ENCODE measurements around the gene PUM2.
A peak's percentile ranks its signal among the peaks of the same experiment; 100 is the strongest.
"Not testable (repeated sequence)": the region's sequence is repeated elsewhere in the genome, so short reads cannot be mapped to it uniquely, and the experiment has no call there.

Gene PUM2, protein sequence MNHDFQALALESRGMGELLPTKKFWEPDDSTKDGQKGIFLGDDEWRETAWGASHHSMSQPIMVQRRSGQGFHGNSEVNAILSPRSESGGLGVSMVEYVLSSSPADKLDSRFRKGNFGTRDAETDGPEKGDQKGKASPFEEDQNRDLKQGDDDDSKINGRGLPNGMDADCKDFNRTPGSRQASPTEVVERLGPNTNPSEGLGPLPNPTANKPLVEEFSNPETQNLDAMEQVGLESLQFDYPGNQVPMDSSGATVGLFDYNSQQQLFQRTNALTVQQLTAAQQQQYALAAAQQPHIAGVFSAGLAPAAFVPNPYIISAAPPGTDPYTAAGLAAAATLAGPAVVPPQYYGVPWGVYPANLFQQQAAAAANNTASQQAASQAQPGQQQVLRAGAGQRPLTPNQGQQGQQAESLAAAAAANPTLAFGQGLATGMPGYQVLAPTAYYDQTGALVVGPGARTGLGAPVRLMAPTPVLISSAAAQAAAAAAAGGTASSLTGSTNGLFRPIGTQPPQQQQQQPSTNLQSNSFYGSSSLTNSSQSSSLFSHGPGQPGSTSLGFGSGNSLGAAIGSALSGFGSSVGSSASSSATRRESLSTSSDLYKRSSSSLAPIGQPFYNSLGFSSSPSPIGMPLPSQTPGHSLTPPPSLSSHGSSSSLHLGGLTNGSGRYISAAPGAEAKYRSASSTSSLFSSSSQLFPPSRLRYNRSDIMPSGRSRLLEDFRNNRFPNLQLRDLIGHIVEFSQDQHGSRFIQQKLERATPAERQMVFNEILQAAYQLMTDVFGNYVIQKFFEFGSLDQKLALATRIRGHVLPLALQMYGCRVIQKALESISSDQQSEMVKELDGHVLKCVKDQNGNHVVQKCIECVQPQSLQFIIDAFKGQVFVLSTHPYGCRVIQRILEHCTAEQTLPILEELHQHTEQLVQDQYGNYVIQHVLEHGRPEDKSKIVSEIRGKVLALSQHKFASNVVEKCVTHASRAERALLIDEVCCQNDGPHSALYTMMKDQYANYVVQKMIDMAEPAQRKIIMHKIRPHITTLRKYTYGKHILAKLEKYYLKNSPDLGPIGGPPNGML

DNA sequence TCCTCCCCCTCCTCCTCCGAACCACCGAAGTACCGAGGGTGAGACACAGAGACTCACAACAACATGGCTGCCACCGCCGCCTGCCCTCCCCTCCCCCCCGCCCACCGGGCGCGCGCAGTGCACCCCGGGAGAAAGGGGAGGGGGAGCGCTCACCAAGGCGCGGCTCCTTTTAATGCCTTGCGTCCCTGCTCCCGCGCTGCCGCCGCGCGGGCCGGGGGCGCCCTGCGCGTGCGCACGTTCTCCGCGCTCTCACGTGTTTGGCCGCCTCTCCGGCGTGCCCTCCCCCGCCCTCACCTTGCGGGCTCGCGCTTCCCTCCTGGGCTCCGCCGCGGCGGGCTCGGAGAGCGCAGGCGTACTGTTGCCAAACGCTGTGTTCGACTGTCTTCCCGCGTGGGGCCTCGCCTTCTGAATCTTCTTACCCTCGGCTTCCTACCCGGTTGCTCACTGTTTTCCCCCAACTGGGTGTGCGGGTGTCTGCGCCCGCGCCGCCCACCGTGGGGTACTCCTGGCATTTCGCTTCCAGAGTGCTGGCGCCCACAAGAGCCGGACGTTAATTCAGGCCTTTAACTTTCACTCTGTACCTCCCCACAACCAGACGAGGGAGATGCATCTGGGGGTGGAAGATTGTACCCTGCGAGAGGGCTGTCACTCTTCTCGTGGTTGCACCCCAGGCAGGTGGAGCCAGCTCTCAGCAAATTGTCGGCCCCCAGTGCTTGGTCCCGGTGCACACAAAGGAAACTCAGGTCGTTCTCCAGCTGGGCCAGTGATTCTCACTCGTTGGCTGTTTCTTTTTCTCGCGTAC, at the start of gene PUM2:
TSS of gene PUM2 (minus strand) at position 92 of the 802 bp plus-strand sequence. CDS start 23,484 bp downstream, outside the sequence.
- DNase-seq, result peak; percentile 95

DNA sequence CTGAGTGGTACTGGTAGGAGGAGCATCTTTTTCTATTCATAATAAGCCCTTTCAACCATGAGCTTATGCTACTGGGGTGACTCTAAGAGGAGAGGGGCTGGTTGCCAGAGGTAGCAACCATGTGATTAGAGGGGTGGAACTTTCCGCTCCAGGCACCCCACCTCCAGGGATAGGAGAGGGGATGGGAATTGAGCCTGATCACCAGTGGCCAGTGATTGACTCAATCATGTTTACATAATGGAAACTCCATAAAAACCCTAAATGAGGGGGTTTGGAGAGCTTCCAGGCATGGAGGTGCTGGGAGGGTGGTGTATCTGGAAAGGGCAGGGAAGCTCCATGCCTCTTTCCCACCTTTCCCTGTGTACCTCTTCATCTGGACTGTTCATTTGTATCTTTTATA, 49.7 kb upstream of the PUM2 start:
- no peak for DNase-seq

DNA sequence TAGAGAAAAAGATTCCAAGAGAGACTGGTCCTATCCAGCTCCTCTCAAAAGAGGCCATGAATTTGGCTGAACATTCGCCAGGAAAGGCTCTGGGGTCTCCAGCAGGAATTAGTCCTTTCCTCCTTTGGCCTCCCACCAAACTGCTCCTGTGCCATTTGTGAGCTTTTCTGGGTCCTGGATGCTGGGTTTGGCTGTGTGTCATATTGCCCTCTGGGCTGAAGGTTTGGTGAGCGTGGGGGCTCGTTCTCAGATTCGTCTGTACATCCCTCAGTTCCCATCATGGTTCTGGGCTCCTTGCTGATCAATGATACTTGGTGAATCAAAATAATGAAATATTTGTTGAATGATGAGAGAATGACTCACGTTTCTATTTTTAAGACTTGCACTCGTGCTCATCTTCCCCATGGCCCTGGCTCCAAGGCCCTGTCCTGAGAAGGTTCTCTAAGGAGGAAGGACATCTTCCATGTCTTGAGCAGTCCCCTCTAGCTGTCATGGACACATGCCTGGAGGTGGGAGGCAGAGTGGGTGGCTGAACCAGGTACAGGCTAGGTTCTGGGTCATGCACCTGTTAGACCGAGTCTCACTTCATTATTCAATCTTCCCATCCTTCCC, 48.4 kb upstream of the PUM2 start:
- peak; percentile 41 for DNase-seq

DNA sequence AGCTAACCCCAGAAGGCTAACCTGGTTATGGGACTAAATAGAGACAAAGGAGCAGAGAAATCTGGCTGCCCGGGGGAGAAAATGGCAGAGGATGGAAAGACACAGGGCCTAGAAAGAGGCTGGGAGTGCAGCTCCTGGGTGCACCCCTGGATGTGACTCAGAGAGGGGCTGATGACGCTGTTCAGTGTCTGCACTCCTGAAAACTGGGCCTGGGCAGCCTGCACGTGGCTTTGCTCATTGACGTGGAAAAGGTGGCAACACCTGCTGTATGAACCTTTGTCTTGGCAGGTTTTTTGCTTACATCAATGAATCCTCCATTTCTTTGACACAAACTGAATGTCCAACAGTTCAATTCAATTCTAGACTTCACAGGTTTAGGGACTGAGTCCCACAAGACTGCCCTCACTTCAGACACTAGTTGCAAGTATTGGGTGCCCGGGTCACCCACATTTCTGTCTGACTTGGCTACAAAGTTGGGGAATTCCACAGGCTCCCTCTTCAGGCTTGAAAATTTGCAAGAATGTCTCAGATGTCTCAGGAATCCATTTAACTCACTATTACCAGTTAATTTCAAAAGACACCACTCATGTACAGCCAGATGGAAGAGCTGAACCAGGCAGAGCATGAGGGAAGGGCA, 47.3 kb upstream of the PUM2 start:
- no peak for DNase-seq

DNA sequence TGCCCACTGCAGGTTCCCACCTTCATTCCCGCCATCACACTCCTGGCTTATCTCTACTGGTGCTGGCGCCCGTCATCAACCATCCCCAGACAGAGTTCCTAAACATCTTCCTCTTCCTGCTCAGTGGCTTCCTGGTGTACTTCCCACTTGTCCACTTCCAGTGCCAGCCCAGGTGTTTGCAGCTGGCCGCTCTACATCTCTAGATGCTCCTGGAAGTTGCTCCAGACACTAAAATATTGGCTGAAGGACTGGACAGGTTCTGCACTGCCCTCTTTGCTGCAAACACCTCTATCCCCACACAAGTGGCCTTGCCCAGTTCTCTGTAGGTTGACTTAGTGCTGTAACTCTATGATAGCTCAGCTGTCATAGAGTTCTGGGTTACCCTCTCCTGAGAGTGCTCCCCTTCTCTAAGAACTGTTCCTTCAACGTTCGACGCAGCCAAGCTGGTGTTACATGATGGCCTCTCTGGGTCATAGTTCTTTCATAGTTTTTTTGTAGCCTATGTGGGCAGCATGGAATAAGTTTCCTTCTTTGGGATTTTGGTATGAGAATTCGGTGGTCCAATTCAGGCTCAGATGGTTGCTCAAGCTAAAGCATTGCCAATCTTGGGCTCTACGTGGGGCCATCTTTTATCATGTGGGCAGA, 45.8 kb upstream of the PUM2 start:
- DNase-seq, result no peak

DNA sequence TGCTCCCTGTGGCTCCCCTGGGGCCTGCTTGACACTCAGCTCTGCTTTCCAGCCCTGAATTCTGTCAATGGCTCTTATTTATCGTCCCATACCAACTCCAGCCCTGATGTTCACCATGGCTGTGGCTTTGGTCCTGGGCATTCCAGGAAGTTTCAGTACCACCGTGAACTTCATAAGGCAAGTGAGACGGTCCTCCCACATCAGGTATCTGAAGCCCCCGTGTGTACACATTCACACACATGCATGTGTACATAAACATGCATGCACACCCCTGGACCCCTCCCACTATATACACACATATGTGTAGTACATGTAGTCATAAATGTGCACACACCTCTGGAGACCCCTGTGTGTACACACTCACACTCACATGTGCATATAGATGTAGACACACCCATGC, 43.3 kb upstream of the PUM2 start:
- DNase-seq, result no peak

DNA sequence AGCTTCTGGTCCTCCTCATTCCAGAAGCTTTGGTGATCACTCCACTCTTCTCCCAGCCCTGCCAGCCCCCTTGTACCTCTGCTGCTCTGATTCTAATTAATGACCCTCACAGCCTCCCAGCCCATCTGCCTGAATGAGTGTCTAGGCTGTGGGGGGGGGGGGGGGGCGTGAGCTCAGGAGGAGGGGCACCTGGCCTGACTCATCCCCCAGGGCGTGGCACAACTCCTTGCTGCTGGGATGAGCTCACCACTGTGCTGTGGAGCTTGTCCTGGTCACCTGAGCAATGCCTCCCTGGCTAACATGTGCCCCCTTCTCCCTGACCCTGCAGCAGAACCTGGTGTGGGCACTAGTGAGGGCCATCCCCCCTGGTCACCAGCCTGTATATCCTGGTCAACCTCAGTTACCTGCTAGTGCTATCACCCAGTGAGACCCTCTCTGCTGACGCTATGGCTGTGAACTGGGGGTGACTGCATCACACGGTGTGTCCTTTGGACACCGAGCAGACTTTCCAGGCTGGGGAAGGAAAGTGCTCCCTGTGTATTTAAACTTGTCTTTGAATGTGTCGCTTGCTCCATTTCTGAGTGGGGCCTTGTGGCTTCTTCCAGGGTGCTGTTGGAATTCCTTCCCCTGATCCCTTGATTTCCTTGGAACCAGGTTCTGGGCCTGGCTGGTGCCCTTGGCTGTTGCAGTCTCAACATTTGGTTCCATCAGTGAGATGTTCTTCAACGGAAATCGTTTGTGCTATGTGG, 41.5 kb upstream of the PUM2 start:
- DNase-seq, result no peak

DNA sequence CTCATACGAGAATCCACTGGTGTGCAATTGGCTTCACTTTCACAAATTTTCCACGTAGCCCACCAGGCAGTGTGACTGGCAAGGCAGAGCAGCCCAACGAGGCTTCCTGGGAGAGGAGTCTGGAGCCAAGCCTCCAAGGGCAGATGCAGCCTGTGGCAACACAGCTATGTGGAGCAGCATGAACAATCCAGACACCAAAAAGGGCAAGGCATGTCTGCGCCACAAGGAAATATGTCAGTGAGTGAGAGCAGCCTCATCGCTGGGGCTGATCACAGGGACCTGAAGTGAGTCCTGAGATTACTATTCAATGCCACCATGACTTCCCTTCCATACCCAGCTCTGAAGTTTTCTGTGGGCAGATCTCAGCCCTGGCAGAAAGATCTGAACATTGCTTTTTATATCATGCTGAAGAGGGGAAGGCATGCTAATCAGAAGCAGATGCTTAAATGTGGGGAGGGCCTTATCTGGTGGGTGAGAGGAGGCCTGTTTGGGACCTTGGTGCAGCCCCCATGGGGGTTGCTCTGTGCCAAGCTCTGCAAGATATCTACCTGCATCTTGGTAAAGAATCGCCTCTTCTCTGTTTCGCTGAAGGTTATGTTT, 40.0 kb upstream of the PUM2 start:
- no peak for DNase-seq

DNA sequence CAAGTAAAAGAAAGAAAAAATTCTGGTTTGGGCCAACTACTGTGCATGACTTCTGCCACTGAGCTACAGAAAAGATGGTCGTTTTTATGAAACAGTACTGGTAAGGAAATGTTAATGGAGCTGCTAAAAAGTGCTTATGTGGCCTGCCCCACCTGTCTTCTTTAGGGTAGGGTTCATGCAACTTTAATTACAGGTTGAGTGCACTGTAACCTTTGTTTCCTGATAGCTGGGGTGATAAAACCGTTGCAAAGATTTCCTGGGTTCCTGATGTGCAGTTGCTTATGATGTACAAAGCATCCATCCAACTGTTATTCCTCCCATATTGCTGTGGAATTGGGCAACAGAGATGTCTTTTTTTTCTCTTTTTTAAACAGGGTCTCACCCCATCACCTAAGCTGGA, 34.3 kb upstream of the PUM2 start:
- DNase-seq, result no peak

DNA sequence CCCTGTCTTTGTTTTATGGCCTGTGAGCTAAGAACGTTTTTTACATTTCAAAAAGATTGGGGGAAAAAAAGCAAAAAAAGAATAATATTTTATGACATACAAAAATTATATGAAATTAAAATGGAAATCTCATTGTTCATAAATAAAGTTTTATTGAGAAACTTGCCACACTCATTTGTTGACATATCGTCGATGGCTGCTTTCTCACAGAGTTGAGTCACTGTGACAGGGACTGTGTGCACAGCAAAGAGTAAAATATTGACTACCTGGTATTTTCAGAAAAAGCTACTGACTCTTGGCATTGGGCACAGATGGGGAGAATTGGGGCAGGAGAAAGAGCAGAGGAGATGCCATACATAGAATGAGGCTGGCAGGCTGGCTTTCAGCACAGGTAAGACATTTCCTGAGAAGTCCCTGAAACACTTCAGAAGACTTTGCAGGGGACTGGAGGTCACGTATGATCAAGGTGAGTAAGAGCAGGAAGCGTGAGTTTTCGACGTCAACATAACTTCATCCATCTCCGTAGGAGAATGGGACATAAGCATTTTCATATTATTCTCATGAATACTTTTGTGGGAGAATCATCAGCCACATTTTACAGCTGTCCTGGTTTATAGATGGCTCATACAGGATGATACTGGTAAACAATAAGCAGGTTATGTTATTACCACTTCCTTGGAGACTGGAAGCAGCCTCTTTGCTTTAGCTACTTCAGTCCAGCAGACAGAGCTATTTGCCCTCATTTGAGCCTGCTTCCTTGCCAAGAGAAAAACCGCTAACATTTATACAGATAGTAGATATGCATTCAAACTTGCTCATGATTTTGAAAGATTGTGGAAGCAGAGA, 32.5 kb upstream of the PUM2 start:
- peak; percentile 69 for DNase-seq

DNA sequence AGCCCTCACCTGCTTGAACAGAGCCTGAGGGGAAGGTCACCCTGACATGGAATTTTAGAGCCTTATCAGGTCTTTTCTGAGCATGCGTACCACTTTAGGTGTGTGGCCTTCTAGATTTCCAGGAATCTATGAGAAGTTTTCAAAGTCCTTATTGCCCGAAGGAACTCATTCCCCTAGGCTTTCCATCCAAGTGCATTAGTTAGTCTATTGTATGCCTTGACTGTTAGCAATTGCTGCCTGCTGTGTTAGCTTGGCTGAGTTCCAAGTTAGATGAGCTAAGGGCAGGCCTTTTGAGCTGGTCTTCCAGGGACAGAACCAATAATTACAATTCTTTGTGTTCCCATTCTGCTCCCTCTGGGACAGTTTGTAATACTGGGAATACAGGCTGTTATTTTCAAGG, 30.8 kb upstream of the PUM2 start:
- DNase-seq, result peak; percentile 33

DNA sequence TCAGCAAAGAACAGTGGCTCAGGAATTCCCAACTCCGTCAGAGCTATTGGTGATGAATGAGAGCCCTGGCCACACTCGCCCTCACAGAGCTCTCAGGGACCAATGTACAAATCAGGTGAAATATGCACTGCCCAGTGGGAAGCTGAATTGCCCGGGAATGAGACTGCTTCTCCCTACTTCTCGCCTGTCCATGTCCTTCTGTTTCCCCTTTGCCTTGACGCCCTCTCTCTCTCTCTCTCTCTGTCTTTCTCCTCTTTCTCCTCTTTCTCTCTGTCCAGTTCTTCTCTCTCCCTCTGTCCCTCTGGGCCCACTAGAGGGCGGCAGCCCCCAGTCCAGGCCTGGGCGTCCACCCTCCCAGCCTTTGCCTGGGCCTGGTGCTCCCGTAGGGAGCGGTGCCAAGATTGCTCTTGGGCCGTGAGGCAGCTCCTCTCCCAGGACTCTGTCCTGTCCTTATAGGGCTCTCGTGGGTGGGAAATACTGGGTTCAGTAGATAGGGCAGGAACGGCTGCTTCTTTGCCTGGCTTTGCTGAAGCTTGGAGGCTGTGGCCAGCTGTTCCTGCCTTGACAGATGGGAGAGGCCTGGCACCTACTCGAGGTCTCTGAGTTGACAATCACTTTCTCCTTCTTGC, 28.4 kb upstream of the PUM2 start:
- DNase-seq, result peak; percentile 85

DNA sequence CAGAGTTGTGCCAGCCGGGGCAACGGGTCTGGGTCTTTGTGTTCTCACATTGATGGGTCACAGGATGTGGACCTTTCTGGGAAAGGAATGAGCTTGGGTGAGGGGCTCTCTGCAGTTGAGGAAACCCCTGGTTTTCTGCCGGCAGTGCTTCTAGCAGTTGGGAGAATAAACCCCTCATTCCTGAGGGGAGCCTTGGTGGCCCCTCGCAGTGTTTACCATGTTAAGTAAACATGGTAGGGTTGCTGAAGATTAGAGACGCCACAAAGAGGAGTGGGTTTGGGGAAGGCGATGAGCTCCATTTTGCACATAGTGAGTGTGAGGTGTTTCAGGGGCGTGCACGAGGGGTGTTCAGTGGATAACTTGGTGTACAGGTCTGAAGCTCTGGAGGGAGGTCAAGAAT, 27.7 kb upstream of the PUM2 start:
- no peak for DNase-seq

DNA sequence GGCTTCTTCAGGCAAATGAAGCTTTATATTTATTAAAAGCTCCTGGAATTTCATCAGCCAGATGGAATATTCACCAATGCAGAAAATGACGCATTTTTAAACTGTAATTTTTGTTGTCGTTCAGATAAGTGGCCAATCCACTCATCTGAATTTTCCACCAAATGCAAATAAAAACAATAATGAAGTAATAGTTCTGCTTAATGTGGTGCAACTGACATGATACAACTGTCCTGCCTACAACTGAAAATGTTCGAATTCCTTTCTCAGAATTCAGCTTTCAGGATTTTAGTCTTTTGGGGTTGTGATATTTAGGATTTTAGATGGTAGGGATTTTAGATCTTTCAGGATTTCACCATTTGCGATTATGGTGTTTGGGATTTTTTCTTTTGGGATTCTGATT, 27.1 kb upstream of the PUM2 start:
- no peak for DNase-seq

DNA sequence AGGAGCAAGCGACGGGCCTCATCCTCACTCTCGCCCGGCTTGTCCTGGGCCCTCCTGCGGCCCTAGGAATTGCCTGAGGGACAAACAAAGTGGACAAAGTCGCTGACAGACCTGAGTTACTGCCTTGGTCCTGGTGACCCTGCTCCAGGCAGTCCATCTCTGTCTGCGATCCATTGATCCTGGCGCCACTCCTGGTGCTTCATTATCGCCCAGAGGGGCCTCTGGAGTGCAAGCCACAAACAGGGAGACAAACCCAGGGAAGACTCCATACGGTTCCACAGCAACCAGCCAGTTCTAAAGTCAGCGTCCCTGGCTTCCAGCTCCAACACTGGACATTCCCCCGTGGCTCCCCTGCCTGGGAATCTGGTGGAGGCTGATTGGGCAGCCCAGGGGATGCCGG, 24.3 kb upstream of the PUM2 start:
- not testable (repeated sequence) for DNase-seq

DNA sequence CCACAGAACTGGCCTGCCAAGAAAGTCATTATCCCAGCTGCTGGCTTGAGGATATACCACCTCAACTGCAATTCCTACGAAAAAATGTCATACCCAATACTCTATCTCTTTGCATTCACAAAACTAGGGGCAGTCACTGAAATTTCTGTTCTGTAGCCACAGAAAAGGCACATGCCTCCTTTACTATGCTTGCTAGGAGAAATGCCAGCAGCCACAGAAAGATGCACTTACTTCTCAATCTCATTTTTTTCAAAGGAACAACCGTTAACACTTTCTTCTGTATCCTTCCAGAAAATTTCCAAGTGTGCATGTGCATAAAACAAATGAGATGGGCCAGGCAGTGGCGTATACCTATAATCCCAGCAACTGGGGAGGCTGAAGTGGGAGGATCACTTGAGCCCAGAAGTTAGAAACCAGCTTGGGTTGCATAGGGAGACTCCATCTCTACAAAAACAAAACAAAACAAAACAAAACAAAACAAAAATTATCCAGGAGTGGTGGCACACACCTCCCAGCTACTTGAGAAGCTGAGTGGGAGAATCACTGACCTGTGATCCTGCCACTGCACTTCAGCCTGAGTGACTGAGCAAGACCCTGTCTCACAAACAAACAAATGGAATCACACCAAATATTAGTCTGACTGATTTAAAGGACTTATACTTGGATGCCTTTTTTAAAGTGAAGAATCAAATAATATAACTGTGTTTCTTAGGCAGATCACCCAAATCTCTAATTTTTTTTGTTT, 22.4 kb upstream of the PUM2 start:
- DNase-seq, result no peak

DNA sequence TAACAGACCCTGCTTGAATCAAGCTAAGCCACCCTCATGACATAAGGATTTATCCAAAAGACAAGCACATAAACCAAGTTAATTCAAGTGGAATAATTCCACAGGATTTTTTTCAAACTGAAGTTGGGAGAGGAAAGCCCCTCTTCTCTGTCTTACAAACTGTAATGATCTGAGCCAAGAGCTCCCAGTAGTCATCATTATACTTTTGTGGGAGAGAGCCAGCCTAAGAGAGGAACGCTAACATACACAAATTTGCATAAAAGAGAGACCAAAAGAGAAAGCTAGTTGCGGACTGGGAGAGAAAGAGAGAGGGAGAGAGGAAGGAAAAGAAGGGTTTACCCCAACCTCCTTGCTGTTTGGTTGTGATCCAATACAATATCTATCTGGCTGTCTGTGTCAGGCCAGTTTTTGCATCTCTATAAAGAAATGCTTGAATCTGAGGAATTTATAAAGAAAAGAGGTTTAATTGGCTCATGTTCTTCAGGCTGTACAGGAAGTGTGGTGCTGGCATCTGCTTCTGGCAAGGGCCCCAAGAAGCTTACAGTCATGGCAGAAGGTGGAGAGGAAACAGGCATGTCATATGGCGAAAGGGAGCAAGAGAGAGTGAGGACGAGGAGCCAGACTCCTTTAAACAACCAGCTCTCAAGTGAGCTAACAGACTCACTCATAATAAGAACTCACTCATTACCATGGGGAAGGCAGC, 20.8 kb upstream of the PUM2 start:
- DNase-seq, result no peak
